GM12878 (cell line): ENCODE results near the gene SUZ12. TPM values are rescaled to one million over a fixed set of nuclear protein-coding genes. Genes with fewer than 3 reads are reported as not detected.

Source experiments
- ATAC-seq: fragments of 200-7000 bp; cut with Tn5 transposase; 3 replicates; pipeline ENCODE4 v1.9.1; 2020; ENCODE audit warnings: mild to moderate bottlenecking, moderate library complexity
- BruUV-seq: library from RNA; stranded (reverse); fragments of 400-500 nt; replicated peaks from 2 replicates; lab custom pipeline; 2021; lab: Mats Ljungman, UMichigan
- CTCF ChIA-PET: fragments of 300-600 bp; sonication (Branson Sonifier 250); formaldehyde crosslinking; extraction: SDS; loops from one replicate; lab custom pipeline; 2021; ENCODE audit warnings: inconsistent platforms; lab: Yijun Ruan, JAX
- POLR2A ChIA-PET: fragments of 350-600 bp; formaldehyde crosslinking; extraction: SDS; loops from one replicate; lab custom pipeline; 2021; ENCODE audit warnings: inconsistent platforms; lab: Charles Lee
- RAD21 ChIA-PET: fragments of 300-600 bp; sonication (Branson Sonifier 250); formaldehyde crosslinking; loops from one replicate; lab custom pipeline; 2023; ENCODE audit warnings: antibody characterized with exemption; ENCODE audit not compliant: unreplicated experiment; lab: Charles Lee
- SMC1A ChIA-PET: fragments of 300-600 bp; sonication (Branson Sonifier 250); formaldehyde crosslinking; loops from one replicate; lab custom pipeline; 2023; ENCODE audit not compliant: unreplicated experiment, uncharacterized antibody; lab: Charles Lee
- DNase-seq: peaks from one replicate; pipeline ENCODE4 v3.0.0-alpha.2; 2011; ENCODE audit warnings: low read depth, low spot score
- FAIRE-seq: peaks from 3 replicates; lab custom pipeline; 2011; peaks lifted over from hg19 to GRCh38; lab: Jason Lieb, UNC
- H2AFZ ChIP-seq: 2 replicates; pipeline ENCODE4 v1.6.0; 2011; ENCODE audit warnings: low read depth, low read length, control low read depth; ENCODE audit not compliant: control insufficient read depth
- H3K27ac ChIP-seq: 2 replicates; pipeline ENCODE4 v1.5.1; 2011; ENCODE audit warnings: control low read depth; ENCODE audit not compliant: control insufficient read depth, insufficient read depth
- H3K27me3 ChIP-seq, 2 experiments: replicated peaks in 1 of 2; 2 replicates each; pipeline versions ENCODE4 v1.6.0 to v1.6.1; 2011; ENCODE audit warnings: low read length in 1 of 2; ENCODE audit not compliant: control insufficient read depth in 2 of 2, insufficient read depth in 2 of 2
- H3K36me3 ChIP-seq, 2 experiments: 2 replicates each; pipeline ENCODE4 v1.5.1; 2011; ENCODE audit warnings: low read length in 1 of 2; ENCODE audit not compliant: control insufficient read depth in 2 of 2, insufficient read depth in 2 of 2
- H3K4me1 ChIP-seq: 2 replicates; pipeline ENCODE4 v1.6.1; 2011; ENCODE audit warnings: mild to moderate bottlenecking, low read length, moderate library complexity, mixed read lengths; ENCODE audit not compliant: control insufficient read depth, insufficient read depth
- H3K4me2 ChIP-seq: 2 replicates; pipeline ENCODE4 v1.6.0; 2011; ENCODE audit warnings: control low read depth; ENCODE audit not compliant: control insufficient read depth, insufficient read depth
- H3K4me3 ChIP-seq: fragments of 200-600 bp; sonication (generic); 2 replicates; pipeline ENCODE4 v1.5.1; 2016
- H3K79me2 ChIP-seq: 2 replicates; pipeline ENCODE4 v1.6.0; 2011; ENCODE audit warnings: low read length; ENCODE audit not compliant: control insufficient read depth, insufficient read depth
- H3K9ac ChIP-seq: 2 replicates; pipeline ENCODE4 v1.8.0; 2011; ENCODE audit warnings: low read length, control low read depth, mixed read lengths; ENCODE audit not compliant: control insufficient read depth, insufficient read depth
- H3K9me3 ChIP-seq: replicated peaks from 3 replicates; pipeline ENCODE4 v1.5.1; 2011; ENCODE audit warnings: mild to moderate bottlenecking, low read length; ENCODE audit not compliant: control insufficient read depth, insufficient read depth
- H4K20me1 ChIP-seq: 2 replicates; pipeline ENCODE4 v1.6.0; 2011; ENCODE audit not compliant: control insufficient read depth, insufficient read depth
- ZBTB40 ChIP-seq: fragments of 450-650 bp; IDR thresholded peaks from 2 replicates; pipeline ENCODE4 v1.6.1; 2016; ENCODE audit warnings: mild to moderate bottlenecking, moderate library complexity, borderline replicate concordance
- ZNF687 ChIP-seq: fragments of 450-650 bp; IDR thresholded peaks from 2 replicates; pipeline ENCODE4 v1.6.1; 2017; ENCODE audit warnings: mild to moderate bottlenecking, moderate library complexity
- WGBS: methylation state at CpG from one replicate; pipeline ENCODE4 v1.1.6; 2016; ENCODE audit warnings: low lambda C conversion rate; ENCODE audit not compliant: insufficient replicate concordance, insufficient coverage; ENCODE audit errors: missing lambda C conversion rate; 5-methylcytosine and 5-hydroxymethylcytosine counted together
- in situ Hi-C: fragments of 300-500 bp; cut with MboI; formaldehyde crosslinking; loops from 9 replicates; pipeline ENCODE4 v1.14.3; 2018; ENCODE audit warnings: mixed read lengths
- intact Hi-C: fragments of 100-400 bp; cut with micrococcal nuclease; formaldehyde crosslinking; loops from one replicate; pipeline ENCODE4 v1.14.2; 2022; ENCODE audit not compliant: unreplicated experiment
- polyA plus RNA-seq, 11 experiments: library from polyadenylated mRNA; depleted of rRNA in 4 of 11; unstranded in 6 of 11; stranded (reverse) in 5 of 11; fragments of >200 nt; fragmentation: Nextera tagmentation in 4 of 11; fragmentation: Illumina TruSeq in 1 of 11; extraction: Ambion mirVana in 4 of 11; extraction: Trizol in 1 of 11; gene quantifications; 1 replicate in 1 of 11; 2 replicates in 10 of 11; pipeline versions ENCODE4 v1.2.1 to v1.2.3, GENCODE V29; 2011 to 2016; ENCODE audit warnings: inconsistent platforms in 2 of 11, missing spikeins in 2 of 11, low read depth in 1 of 11
- total RNA-seq, 4 experiments: library from RNA; depleted of rRNA in 3 of 4; stranded (reverse); fragments of >200 nt in 3 of 4; fragmentation: Illumina TruSeq in 1 of 4; extraction: Trizol in 1 of 4; gene quantifications; 2 replicates each; pipeline versions ENCODE4 v1.2.1 to v1.2.3, GENCODE V29; 2013 to 2021

The SUZ12 gene
- total and polyA plus RNA-seq, 10 of the 15 experiments (the other 5 are each of a cell fraction or from before 2014, with no cell fraction given), result 19.2 to 69.2 (median 34.5) TPM

DNA sequence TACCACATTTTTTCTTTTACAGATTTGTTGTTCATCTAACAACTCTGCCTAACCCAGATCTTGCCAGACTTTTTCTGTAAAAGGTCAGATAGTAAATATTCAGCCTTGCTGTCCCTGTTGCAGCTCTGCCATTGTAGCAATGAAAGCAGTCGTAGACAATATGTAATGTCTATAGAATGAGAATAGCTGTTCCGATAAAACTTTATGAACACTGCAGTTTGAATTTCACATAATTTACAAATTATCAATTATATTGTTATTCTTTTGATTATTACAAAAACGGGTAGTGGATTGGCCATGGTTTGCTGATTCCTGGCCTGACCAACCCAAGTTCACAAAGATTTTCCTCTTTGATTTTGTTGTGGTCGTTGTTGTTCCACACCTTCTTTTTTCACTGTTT, 73.3 kb downstream of the SUZ12 start:
- Histone ChIP-seq H3K4me1 (no peaks in the 10 kb centered on the region; the same call in 1 of the 2 replicates), H3K27ac (no peak overlapping the region), H3K9ac (no peak overlapping the region), H3K79me2 (peaks cover 18% of the 10 kb centered on the region)
- in situ Hi-C loops, result no loop called here
- CTCF ChIA-PET, result interaction anchor here (0.7 to 5.3 kb wide), 2 partner anchors 128 to 320 kb away, joined by 3 to 84 read pairs; partner anchors contain the start of gene RHOT1
- ATAC-seq (no peak), DNase-seq (no peak)
- intact Hi-C loops, result no loop called here
- 71% methylated on average over 4 of the region's 4 CpGs for WGBS
- TF ChIP-seq ZNF687, result no peak
- TF ChIP-seq ZBTB40, result peak; percentile 88
- TF ChIP-seq, all 136 proteins: peak for 1
- FAIRE-seq, result no peak
- Histone ChIP-seq H3K4me2 (no peak overlapping the region), H4K20me1 (no peaks in the 10 kb centered on the region), H3K27me3 (no peaks in the 10 kb centered on the region), H3K36me3 (no peaks in the 10 kb centered on the region; a peak in 1 of 4 replicates), H3K9me3 (no peaks in the 10 kb centered on the region), H2AFZ (no peak overlapping the region), H3K4me3 (0 out of 2 replicates have a peak overlapping the region, but pooled peaks have one; percentile 49)
- ChIA-PET SMC1A (no interaction called here), RAD21 (no interaction called here), POLR2A (no interaction called here)
- BruUV-seq, result no TSS peak
